K562 (cell line): ENCODE data around the gene SCLT1.

ENCODE experiments used
- EP300 ChIP-seq: IDR thresholded peaks from 2 replicates; pipeline ENCODE4 v1.6.1; 2012; ENCODE audit warnings: low read length, improper control_type of control experiment
- EWSR1 ChIP-seq: fragments of 450-650 bp; IDR thresholded peaks from 2 replicates; pipeline ENCODE4 v1.6.1; 2018; ENCODE audit warnings: borderline replicate concordance, mild to moderate bottlenecking, low read depth, moderate library complexity; ENCODE audit not compliant: partially characterized antibody
- MAFF ChIP-seq: IDR thresholded peaks from 2 replicates; pipeline ENCODE4 v1.6.1; 2012; ENCODE audit warnings: low read length, improper control_type of control experiment
- MCM5 ChIP-seq: fragments of 450-650 bp; IDR thresholded peaks from 2 replicates; pipeline ENCODE4 v1.6.1; 2016; ENCODE audit warnings: low read depth
- NR2C2 ChIP-seq, 2 experiments: fragments of 200-800 bp in 1 of 2; sonication (Bioruptor generic) in 1 of 2; sonication (generic) in 1 of 2; formaldehyde crosslinking in 1 of 2; IDR thresholded peaks; 2 replicates each; pipeline versions ENCODE4 v1.6.1 to v1.8.0; 2016 to 2022; ENCODE audit warnings: mild to moderate bottlenecking in 1 of 2, missing compliant biosample characterization in 1 of 2, missing genetic modification characterization in 1 of 2, missing genetic modification reagents in 1 of 2
- POLR2A ChIP-seq: fragments of 450-650 bp; conservative IDR thresholded peaks from 2 replicates; pipeline ENCODE4 v1.6.1; 2016
- ZBTB17 ChIP-seq: fragments of 450-650 bp; formaldehyde crosslinking; IDR thresholded peaks from 2 replicates; pipeline ENCODE4 v1.4.0; 2020; ENCODE audit warnings: mild to moderate bottlenecking
- ZNF274 ChIP-seq: IDR thresholded peaks from 2 replicates; pipeline ENCODE4 v1.6.1; 2011; ENCODE audit warnings: low read depth, mild to moderate bottlenecking, low read length, moderate library complexity, borderline replicate concordance
- TF ChIP-seq, protein P1 (sequence below): fragments of 150-350 bp; IDR thresholded peaks from 2 replicates; pipeline ENCODE4 v1.6.1; 2014; ENCODE audit warnings: low read depth, mild to moderate bottlenecking, low read length, borderline replicate concordance
- TF ChIP-seq, protein P2 (sequence below), 3 experiments: IDR thresholded peaks in 2 of 3; conservative IDR thresholded peaks in 1 of 3; 2 replicates each; pipeline ENCODE4 v1.5.1; 2011 to 2012; ENCODE audit warnings: low read length in 3 of 3, mild to moderate bottlenecking in 3 of 3, control low read depth in 2 of 3, improper control_type of control experiment in 1 of 3, inconsistent platforms in 1 of 3, low read depth in 1 of 3, mixed read lengths in 1 of 3, moderate library complexity in 1 of 3; ENCODE audit not compliant: insufficient read depth in 2 of 3

DNA sequence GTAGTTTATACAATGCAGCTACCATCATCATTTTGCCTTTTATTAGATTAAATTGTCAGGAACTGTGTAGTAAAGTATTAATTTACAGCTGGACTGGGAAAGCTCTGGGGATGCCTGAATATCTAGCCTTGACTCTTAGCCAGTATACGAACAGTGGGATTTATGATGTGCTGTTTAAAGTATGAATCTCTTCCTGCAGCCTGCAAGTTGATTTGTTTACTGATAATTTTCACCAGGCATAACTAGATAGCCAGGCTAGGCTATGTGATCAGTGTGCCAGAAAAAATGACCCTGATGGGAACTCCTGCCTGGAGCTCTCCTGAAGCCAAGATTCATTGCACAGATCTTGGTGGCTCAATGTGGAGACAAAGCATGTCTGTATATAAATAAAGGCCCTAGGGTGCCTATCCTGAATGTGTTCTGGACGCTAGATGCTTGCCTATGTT, 119.2 kb downstream of the SCLT1 start:
- TF ChIP-seq POLR2A (no peak), MAFF (no peak), ZBTB17 (no peak), NR2C2 (CRISPR knock-in tag; IDR thresholded peaks at IDR 0.05) (no peak), NR2C2 (tag; IDR thresholded peaks at IDR 0.05) (no peak), EP300 (no peak), ZNF274 (no peak), MCM5 (no peak), EWSR1 (no peak)
- TF ChIP-seq, protein P1, sequence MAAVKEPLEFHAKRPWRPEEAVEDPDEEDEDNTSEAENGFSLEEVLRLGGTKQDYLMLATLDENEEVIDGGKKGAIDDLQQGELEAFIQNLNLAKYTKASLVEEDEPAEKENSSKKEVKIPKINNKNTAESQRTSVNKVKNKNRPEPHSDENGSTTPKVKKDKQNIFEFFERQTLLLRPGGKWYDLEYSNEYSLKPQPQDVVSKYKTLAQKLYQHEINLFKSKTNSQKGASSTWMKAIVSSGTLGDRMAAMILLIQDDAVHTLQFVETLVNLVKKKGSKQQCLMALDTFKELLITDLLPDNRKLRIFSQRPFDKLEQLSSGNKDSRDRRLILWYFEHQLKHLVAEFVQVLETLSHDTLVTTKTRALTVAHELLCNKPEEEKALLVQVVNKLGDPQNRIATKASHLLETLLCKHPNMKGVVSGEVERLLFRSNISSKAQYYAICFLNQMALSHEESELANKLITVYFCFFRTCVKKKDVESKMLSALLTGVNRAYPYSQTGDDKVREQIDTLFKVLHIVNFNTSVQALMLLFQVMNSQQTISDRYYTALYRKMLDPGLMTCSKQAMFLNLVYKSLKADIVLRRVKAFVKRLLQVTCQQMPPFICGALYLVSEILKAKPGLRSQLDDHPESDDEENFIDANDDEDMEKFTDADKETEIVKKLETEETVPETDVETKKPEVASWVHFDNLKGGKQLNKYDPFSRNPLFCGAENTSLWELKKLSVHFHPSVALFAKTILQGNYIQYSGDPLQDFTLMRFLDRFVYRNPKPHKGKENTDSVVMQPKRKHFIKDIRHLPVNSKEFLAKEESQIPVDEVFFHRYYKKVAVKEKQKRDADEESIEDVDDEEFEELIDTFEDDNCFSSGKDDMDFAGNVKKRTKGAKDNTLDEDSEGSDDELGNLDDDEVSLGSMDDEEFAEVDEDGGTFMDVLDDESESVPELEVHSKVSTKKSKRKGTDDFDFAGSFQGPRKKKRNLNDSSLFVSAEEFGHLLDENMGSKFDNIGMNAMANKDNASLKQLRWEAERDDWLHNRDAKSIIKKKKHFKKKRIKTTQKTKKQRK = no peak
- TF ChIP-seq, protein P2, sequence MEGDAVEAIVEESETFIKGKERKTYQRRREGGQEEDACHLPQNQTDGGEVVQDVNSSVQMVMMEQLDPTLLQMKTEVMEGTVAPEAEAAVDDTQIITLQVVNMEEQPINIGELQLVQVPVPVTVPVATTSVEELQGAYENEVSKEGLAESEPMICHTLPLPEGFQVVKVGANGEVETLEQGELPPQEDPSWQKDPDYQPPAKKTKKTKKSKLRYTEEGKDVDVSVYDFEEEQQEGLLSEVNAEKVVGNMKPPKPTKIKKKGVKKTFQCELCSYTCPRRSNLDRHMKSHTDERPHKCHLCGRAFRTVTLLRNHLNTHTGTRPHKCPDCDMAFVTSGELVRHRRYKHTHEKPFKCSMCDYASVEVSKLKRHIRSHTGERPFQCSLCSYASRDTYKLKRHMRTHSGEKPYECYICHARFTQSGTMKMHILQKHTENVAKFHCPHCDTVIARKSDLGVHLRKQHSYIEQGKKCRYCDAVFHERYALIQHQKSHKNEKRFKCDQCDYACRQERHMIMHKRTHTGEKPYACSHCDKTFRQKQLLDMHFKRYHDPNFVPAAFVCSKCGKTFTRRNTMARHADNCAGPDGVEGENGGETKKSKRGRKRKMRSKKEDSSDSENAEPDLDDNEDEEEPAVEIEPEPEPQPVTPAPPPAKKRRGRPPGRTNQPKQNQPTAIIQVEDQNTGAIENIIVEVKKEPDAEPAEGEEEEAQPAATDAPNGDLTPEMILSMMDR (IDR thresholded peaks at IDR 0.05 in 2 of 3, conservative IDR thresholded peaks at IDR 0.05 in 1 of 3; ENCODE audit: insufficient read depth in 2 of 3, low read depth in 1 of 3, low read length in 3 of 3) = no peak
